Measurements from ENCODE around the gene VWA3A.
A peak's percentile ranks its signal among the peaks of the same experiment; 100 is the strongest.
"Not testable (repeated sequence)": the region's sequence is repeated elsewhere in the genome, so short reads cannot be mapped to it uniquely, and the experiment has no call there.

The VWA3A gene

DNA sequence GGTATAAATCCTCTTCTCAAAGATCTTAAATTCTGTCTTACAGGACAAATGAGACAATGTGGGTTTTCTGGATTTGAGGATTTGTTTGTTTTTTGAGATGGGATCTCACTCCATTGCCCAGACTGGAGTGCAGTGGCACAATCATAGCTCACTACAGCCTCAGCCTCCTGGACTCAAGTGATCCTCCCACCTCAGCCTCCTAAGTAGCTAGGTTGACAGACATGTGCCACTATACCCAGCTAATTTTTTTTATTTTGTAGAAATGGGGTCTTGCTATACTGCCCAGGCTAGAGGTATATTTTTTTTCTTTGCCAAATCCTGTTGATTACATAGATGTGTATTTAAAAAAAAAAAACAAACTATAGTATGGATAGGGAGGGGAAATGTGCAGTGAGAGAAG, 38.2 kb downstream of the VWA3A start:
- Mint-ChIP-seq H3K27ac (no peak overlapping the region), H3K36me3 (no peaks in the 10 kb centered on the region), H3K9me3 (peaks cover 0 to 3% of the 10 kb centered on the region in 2 donors), H3K4me1 (no peaks in the 10 kb centered on the region), H3K4me3 (no peak overlapping the region), H3K27me3 (peaks cover 4 to 12% of the 10 kb centered on the region in 2 donors)
- DNase-seq (no peak), ATAC-seq (replicated peaks) (no peak)

DNA sequence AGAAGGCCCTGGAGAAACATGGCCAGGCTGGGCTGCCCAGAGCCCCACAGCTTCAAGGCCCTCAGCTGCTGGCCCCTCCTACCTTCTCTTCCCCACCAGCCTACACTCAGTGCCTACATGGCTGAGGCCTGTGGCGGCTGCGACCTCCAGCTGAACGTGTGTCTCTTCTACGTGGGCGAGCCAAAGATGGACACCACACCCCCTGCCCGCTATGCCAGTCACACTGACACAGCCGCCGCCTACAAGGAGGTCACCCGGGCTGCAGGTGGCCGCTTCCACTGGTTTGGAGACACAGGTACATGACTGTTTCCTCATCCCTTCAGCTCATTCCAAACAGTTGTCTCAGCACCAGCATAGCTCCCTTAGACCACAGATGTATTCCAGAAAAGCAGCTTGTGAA, 40.5 kb downstream of the VWA3A start:
- Mint-ChIP-seq H3K27me3 (peaks cover 8 to 16% of the 10 kb centered on the region in 2 donors), H3K4me3 (no peak overlapping the region), H3K4me1 (no peaks in the 10 kb centered on the region), H3K36me3 (no peaks in the 10 kb centered on the region), H3K9me3 (peaks cover 0 to 3% of the 10 kb centered on the region in 2 donors), H3K27ac (no peak overlapping the region)
- ATAC-seq (replicated peaks) (no peak), DNase-seq (no peak)

DNA sequence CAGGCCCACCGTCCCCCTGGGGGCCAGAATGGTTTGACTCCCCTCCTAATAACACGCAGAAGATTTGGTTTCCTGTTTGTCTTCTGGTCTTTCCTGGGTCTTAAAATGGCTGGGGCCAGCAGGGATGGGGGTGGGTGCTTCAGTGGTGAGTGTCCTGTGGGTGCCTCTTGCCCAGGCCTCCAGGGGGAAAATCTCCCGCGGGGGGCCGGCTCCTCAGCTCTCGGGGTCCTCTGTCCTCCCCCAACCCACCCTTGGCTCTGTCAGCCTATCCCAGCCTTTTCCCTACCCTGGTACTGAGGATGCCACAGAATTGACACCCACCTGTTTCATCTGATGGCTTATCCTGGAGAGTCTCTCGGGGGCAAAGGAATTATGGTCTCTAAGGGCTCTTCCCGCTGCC, 46.1 kb downstream of the VWA3A start:
- ATAC-seq (replicated peaks) (no peak), DNase-seq (no peak)
- Mint-ChIP-seq H3K27ac (no peak overlapping the region), H3K9me3 (no peaks in the 10 kb centered on the region), H3K27me3 (peaks cover 13 to 19% of the 10 kb centered on the region in 2 donors), H3K4me1 (no peaks in the 10 kb centered on the region), H3K36me3 (no peaks in the 10 kb centered on the region), H3K4me3 (no peak overlapping the region)

DNA sequence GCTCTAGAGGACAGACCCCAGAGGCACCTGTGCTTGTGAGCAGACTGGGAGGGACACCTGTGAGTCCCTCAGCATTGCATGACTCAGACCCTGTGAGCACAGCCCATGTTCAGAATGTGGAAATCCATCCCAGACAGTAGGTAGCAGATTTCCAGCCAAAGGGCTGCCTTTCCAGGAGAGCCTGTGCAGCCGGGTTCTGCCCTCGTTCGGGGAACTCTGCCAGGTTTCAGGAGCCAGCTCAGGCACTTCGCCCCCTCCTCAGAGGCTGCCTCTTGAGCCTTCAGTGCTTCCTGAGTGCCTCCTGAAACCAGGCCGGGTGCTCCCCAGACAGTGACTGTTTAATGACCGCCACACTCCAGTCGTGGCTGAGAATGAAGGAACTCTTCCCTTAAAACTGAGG, 46.7 kb downstream of the VWA3A start:
- no peak for ATAC-seq (replicated peaks)
- Mint-ChIP-seq H3K4me1 (no peaks in the 10 kb centered on the region), H3K27me3 (peaks cover 17 to 19% of the 10 kb centered on the region in 2 donors)

DNA sequence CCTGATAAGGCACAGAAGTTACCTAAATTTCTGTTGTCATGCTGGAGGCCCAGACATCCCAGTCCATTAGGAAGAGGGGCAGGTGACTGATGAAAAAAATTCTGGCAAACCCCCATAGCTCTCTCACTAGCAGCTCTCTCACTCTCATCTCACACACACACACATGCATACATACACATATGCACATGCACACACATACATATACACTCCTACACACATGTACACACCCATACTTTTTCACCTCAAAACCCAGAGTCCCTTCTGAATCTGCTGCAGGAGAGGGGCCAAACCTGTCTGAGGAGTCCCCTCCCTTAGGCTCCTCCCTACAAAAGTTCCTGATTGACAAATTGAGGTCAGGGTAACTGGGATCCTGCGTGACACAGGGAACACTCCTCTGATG, 47.4 kb downstream of the VWA3A start:
- no peaks in the 10 kb centered on the region for H3K36me3 Mint-ChIP-seq
- ATAC-seq (replicated peaks) (no peak), DNase-seq (no peak)
- H3K4me3 Mint-ChIP-seq = no peak overlapping the region
- H3K9me3 Mint-ChIP-seq = no peaks in the 10 kb centered on the region
- H3K4me1 Mint-ChIP-seq = no peaks in the 10 kb centered on the region
- H3K27ac Mint-ChIP-seq = no peak overlapping the region
- H3K27me3 Mint-ChIP-seq = peaks cover 19 to 24% of the 10 kb centered on the region in 2 donors

More for the DNA sequence above, 46.7 kb downstream of the VWA3A start:
- H3K36me3 Mint-ChIP-seq = no peaks in the 10 kb centered on the region
- no peak overlapping the region for H3K4me3 Mint-ChIP-seq
- H3K9me3 Mint-ChIP-seq = no peaks in the 10 kb centered on the region
- DNase-seq = no peak
- no peak overlapping the region for H3K27ac Mint-ChIP-seq

DNA sequence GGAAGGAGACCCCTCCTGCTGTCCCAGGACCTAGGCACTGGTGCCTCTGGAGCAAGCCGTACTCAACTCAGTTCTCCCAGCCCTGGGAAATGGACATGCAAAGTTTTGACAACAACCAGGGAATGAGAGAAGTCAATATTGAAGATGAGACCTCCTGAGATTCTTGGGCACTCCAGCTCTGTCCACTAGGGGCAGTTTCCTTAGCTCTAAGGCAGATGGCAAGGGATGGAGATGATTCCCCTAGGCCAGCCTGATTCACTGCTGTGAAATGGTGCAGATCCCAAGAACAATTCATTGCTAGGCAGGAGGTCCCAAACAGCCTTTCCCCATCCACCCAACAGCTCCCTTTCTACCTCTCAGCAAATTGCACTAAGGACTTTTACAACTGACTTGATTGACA, 49.4 kb downstream of the VWA3A start:
- Mint-ChIP-seq H3K4me1 (no peaks in the 10 kb centered on the region), H3K4me3 (no peak overlapping the region), H3K27ac (no peak overlapping the region), H3K9me3 (no peaks in the 10 kb centered on the region), H3K27me3 (peaks cover 19 to 20% of the 10 kb centered on the region in 2 donors), H3K36me3 (no peaks in the 10 kb centered on the region)
- DNase-seq (no peak), ATAC-seq (replicated peaks) (peak in 1 of 2 donors; percentile 43)

DNA sequence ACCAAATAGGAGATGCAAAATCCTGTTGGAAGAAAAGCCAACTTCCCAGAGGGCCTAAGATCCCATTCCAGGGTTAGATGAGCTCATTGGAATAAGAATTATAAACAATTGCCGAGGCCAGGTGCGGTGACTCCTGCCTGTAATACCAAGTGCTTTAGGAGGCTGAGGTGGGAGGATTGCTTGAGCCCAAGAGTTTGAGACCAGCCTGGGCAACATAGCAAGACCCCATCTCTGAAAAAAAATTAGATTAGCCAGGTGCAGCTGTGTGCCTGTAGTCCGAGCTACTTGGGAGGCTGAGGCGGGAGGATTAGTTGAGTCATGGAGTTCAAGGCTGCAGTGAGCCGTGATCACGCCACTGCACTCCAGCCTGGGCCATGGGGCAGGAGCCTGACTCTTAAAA, 52.2 kb downstream of the VWA3A start:
- Mint-ChIP-seq H3K9me3 (no peaks in the 10 kb centered on the region), H3K4me3 (no peak overlapping the region), H3K27me3 (peaks cover 19 to 20% of the 10 kb centered on the region in 2 donors), H3K36me3 (no peaks in the 10 kb centered on the region), H3K27ac (no peak overlapping the region), H3K4me1 (no peaks in the 10 kb centered on the region)
- ATAC-seq (replicated peaks) = no peak
- no peak for DNase-seq

DNA sequence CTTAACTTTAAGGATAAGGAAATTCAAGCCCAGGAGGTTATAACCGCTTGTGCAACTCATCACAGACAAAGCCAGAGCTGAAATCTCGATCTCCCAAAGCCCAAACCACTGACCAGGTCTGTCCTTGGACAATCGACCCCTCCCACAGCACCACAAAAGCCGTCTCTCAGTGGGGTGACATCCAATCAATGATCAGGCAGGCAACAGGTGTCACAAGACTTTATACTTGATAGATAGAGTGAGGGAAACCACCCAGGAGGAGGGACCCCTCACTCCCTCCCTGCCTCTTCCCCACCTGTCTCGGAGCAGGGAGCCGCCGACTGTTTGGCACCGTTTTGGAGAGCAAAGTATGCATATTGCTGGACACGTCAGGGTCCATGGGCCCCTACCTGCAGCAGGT, 55.5 kb downstream of the VWA3A start:
- ATAC-seq (replicated peaks) = no peak
- Mint-ChIP-seq H3K9me3 (no peaks in the 10 kb centered on the region), H3K4me1 (no peaks in the 10 kb centered on the region), H3K36me3 (no peaks in the 10 kb centered on the region), H3K27ac (no peak overlapping the region), H3K27me3 (peaks cover 7 to 14% of the 10 kb centered on the region in 2 donors), H3K4me3 (no peak overlapping the region)
- DNase-seq = no peak

DNA sequence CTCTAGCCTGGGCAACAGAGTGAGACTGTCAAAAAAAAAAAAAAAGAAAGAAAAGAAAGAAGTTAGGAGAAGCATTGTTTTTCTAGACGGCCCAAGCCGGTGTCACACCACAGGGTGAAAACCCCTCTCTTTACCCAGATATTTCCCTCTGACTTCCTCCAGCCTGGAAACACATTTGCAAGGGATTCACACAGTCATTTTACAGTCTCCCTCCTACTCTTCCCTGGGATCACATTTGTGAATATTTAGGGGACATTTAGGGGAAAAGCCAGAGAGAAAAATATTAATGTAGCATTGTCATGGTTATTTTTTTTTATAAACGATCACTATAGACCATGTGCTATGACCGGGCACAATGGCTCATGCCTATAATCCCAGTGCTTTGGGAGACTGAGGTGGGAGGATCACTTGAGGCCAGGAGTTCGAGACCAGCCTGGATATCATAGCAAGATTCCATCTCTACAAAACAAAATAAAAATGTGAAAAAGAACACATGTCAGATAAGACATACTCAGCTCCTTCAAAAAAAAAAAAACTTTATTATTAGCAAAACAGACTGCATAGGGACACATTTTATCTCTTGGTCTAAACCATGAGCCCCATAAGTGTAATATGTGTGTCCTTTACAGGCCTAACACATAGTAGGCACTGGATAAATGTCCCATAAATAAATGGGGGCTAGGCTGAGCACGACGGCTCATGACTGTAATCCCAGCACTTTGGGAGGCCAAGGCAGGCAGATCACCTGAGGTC, 59.1 kb downstream of the VWA3A start:
- DNase-seq (no peak), ATAC-seq (replicated peaks) (no peak)
- Mint-ChIP-seq H3K27ac (no peak overlapping the region), H3K9me3 (no peaks in the 10 kb centered on the region), H3K27me3 (peaks cover 0 to 16% of the 10 kb centered on the region in 2 donors), H3K36me3 (no peaks in the 10 kb centered on the region), H3K4me3 (no peak overlapping the region), H3K4me1 (no peaks in the 10 kb centered on the region)

DNA sequence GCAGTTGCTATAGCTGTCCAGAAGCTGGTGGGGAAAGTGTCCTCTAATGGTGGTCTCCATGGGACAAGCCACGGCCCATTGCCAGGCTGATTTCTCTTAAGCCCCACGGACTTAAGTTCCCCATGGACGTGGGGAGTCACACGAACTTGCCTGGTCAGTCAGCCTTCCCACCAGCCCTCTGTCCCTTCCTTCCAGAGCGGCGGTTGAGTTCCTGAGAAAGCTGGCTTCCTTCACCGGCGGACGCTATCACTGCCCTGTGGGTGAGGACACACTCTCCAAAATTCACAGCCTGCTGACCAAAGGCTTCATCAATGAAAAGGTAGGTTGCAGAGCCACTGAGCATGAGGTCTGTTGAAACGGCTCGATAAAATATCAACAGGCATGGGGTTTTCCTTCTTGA, 60.0 kb downstream of the VWA3A start:
- ATAC-seq (replicated peaks) (no peak), DNase-seq (no peak)
- Mint-ChIP-seq H3K27ac (no peak overlapping the region), H3K4me3 (no peak overlapping the region), H3K27me3 (peaks cover 0 to 17% of the 10 kb centered on the region in 2 donors), H3K9me3 (no peaks in the 10 kb centered on the region), H3K36me3 (no peaks in the 10 kb centered on the region), H3K4me1 (no peaks in the 10 kb centered on the region)

DNA sequence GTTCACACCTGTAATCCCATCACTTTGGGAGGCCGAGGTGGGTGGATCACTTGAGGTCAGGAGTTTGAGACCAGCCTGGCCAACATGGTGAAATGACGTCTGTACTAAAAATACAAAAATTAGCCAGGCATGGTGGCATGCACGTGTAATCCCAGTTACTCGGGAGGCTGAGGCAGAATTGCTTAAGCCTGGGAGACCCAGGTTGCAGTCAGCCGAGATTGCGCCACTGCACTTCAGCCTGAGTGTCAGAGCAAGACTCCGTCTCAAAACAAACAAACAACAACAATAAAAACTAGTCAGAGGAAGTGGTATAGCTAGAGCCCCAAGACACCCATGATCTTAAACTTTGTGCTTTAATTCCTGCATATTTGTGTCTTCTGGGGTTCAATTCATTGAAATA, 60.7 kb downstream of the VWA3A start:
- H3K27ac Mint-ChIP-seq; H3K9me3 Mint-ChIP-seq; H3K36me3 Mint-ChIP-seq; DNase-seq; H3K4me1 Mint-ChIP-seq; ATAC-seq (replicated peaks); H3K4me3 Mint-ChIP-seq: not testable (repeated sequence)
- H3K27me3 Mint-ChIP-seq = peaks cover 0 to 17% of the 10 kb centered on the region in 2 donors

DNA sequence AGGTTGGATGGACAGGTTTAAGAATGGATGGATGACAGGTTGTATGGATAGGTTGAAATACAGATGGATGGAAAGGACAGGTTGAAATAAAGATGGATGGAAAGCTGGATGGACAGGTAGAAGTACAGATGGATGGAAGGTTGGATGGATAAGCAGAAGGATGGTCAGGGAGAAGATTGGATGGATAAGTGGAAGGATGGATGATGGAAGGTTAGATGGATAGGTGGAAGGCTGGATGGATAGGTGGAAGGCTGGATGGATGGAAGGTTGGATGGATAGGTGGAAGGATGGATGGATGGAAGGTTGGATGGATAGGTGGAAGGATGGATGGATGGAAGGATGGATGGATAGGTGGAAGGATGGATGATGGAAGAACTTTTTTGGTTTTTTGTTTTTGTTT, 69.1 kb downstream of the VWA3A start:
- DNase-seq (no peak), ATAC-seq (replicated peaks) (no peak)
- Mint-ChIP-seq H3K9me3 (peaks cover 3 to 6% of the 10 kb centered on the region in 2 donors), H3K36me3 (no peaks in the 10 kb centered on the region), H3K4me1 (peaks cover 0 to 2% of the 10 kb centered on the region in 2 donors), H3K4me3 (no peak overlapping the region), H3K27ac (no peak overlapping the region), H3K27me3 (peaks cover 9 to 29% of the 10 kb centered on the region in 2 donors)

DNA sequence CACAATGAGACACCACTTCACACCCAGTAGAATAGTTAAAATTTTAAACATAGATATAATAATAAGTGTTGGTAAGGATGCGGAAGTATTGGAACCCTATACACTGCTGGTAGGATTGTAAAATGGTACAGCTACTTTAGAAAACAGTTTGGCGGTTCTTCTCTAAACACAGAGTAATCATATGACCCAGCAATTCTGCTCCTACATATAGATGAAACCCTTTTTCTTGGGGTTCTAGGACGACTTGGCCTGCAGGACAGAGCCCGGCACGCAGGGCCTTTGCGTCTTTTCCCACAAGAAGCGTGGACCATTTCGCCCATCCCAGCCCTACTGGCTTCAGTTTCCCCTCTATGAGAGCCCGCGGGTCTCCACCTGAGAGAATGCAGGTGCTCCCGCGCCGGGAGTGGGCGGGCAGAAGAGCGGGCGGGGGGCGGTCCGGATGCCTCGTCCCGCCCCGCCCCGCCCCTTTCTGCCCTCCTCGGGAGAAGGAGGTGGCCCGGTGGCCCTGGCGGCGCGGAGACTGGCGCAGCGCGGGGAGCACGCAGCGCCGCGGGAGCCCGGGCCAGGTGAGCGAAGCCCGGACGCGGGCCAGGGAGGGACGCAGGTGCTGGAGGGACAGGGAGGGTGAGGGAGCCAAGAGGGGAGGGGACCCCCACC, 69.8 kb downstream of the VWA3A start, which contains the start of gene SDR42E2:
Gene SDR42E2, plus strand, starts transcription at position 508 of the 657 bp plus-strand sequence. CDS start 3,077 bp downstream, outside the sequence.
- peak; percentile 50 to 53 for ATAC-seq (replicated peaks)
- peaks cover 0 to 2% of the 10 kb centered on the region in 2 donors for H3K4me1 Mint-ChIP-seq
- H3K27me3 Mint-ChIP-seq = peaks cover 8 to 29% of the 10 kb centered on the region in 2 donors
- H3K9me3 Mint-ChIP-seq = peaks cover 3 to 6% of the 10 kb centered on the region in 2 donors
- peak within 1 kb of the TSS in 1 of 2 donors; percentile 10 for H3K4me3 Mint-ChIP-seq
- no peak for DNase-seq
- H3K27ac Mint-ChIP-seq = no peak within 1 kb of the TSS
- H3K36me3 Mint-ChIP-seq = peaks cover 0 to 2% of the 10 kb centered on the region in 2 donors

DNA sequence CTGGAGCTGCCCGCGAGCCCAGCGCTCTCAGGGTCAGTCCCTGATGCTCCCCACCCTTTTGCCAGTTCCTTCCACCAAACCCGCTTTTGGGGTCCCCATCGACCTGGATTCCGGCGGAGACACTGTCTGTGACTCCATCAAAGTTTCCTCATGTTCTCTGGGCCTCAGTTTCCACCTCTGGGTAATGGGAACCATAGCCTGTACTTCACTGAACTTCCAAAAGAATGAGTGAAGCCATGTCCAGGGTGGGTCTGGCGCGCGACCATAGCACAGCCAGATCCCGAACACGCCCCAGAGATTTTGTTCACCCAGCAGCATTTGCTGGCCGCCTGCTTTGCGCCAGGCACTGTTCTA, 70.3 kb downstream of the VWA3A start:
- Mint-ChIP-seq H3K9me3 (peaks cover 3 to 6% of the 10 kb centered on the region in 2 donors), H3K27me3 (peaks cover 8 to 29% of the 10 kb centered on the region in 2 donors), H3K36me3 (peaks cover 0 to 2% of the 10 kb centered on the region in 2 donors), H3K27ac (no peak overlapping the region), H3K4me3 (no peak overlapping the region), H3K4me1 (peaks cover 0 to 2% of the 10 kb centered on the region in 2 donors)
- no peak for DNase-seq
- ATAC-seq (replicated peaks) = no peak

DNA sequence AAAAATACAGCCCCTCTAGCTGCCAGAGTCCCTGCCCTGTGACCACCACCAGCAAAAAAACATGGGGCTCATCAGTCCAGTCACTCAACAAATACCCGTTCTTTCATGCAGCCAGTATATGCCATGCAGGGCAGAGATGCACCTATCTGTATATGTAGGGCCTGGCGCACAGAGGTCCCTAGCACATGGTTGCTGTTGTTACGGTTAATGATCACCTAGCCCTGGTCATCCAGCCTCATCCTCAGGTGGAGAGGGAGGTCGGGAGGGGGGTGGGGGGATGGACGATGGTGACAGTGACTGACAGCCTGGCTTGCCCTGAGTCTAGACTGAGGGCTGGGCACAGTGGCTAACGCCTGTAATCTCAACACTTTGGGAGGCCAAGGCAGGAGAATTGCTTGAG, 71.5 kb downstream of the VWA3A start:
- Mint-ChIP-seq H3K36me3 (peaks cover 0 to 2% of the 10 kb centered on the region in 2 donors), H3K4me1 (peaks cover 0 to 2% of the 10 kb centered on the region in 2 donors), H3K9me3 (peaks cover 3 to 6% of the 10 kb centered on the region in 2 donors), H3K4me3 (no peak overlapping the region), H3K27ac (no peak overlapping the region), H3K27me3 (peaks cover 8 to 27% of the 10 kb centered on the region in 2 donors)
- ATAC-seq (replicated peaks) = no peak
- DNase-seq = no peak
